Neuronal stem cell (in vitro differentiated cells): Measurements from ENCODE around the gene ZNF12.
"Not testable (repeated sequence)": the region's sequence is repeated elsewhere in the genome, so short reads cannot be mapped to it uniquely, and the experiment has no call there.

Experiments used
- DNase-seq: peaks from one replicate; pipeline ENCODE4 v3.0.0-alpha.2; 2013; ENCODE audit warnings: low spot score
- H2AFZ ChIP-seq: one replicate; pipeline ENCODE4 v1.6.1; 2013; ENCODE audit warnings: mild to moderate bottlenecking, low read length, inconsistent platforms
- H2AK5ac ChIP-seq: 2 replicates; pipeline ENCODE4 v1.6.1; 2013; ENCODE audit warnings: low read depth, mild to moderate bottlenecking, inconsistent platforms, low read length, moderate library complexity, mixed read lengths
- H2BK120ac ChIP-seq: 2 replicates; pipeline ENCODE4 v1.6.1; 2013; ENCODE audit warnings: low read depth, mild to moderate bottlenecking, inconsistent platforms, low read length, moderate library complexity, mixed read lengths
- H2BK12ac ChIP-seq: one replicate; pipeline ENCODE4 v1.6.1; 2013; ENCODE audit warnings: low read length, inconsistent platforms
- H2BK15ac ChIP-seq: 2 replicates; pipeline ENCODE4 v1.6.1; 2013; ENCODE audit warnings: mild to moderate bottlenecking, low read length, inconsistent platforms, mixed read lengths
- H2BK5ac ChIP-seq: one replicate; pipeline ENCODE4 v1.6.1; 2013; ENCODE audit warnings: inconsistent platforms, mild to moderate bottlenecking, low read length, moderate library complexity
- H3K14ac ChIP-seq: one replicate; pipeline ENCODE4 v1.6.1; 2013; ENCODE audit warnings: low read length, inconsistent platforms
- H3K18ac ChIP-seq: 2 replicates; pipeline ENCODE4 v1.6.1; 2013; ENCODE audit warnings: low read length, inconsistent platforms
- H3K23ac ChIP-seq: 2 replicates; pipeline ENCODE4 v1.6.1; 2013; ENCODE audit warnings: low read depth, mild to moderate bottlenecking, mixed read lengths, low read length, inconsistent platforms; ENCODE audit not compliant: poor library complexity
- H3K27ac ChIP-seq: replicated peaks from 3 replicates; pipeline ENCODE4 v1.5.1; 2013; ENCODE audit warnings: low read length, inconsistent platforms
- H3K27me3 ChIP-seq, 3 experiments: 2 replicates each; pipeline ENCODE4 v1.6.1; 2013; ENCODE audit warnings: low read length in 3 of 3, mild to moderate bottlenecking in 2 of 3, inconsistent platforms in 1 of 3, low read depth in 1 of 3, mixed read lengths in 1 of 3, moderate library complexity in 1 of 3; ENCODE audit not compliant: control insufficient read depth in 3 of 3, insufficient read depth in 3 of 3
- H3K36me3 ChIP-seq, 2 donors: replicated peaks in 1 of 2; 2 replicates each; pipeline ENCODE4 v1.6.1; 2013; ENCODE audit warnings: low read length in 2 of 2; ENCODE audit not compliant: control insufficient read depth in 2 of 2, insufficient read depth in 2 of 2
- H3K4ac ChIP-seq: 2 replicates; pipeline ENCODE4 v1.6.1; 2013; ENCODE audit warnings: inconsistent platforms, mild to moderate bottlenecking, low read length, moderate library complexity
- H3K4me1 ChIP-seq, 2 donors: 1 replicate in 1 of 2; 2 replicates in 1 of 2; pipeline ENCODE4 v1.6.1; 2013; ENCODE audit warnings: low read length in 2 of 2, low read depth in 1 of 2; ENCODE audit not compliant: control insufficient read depth in 2 of 2, insufficient read depth in 1 of 2
- H3K4me2 ChIP-seq: one replicate; pipeline ENCODE4 v1.6.1; 2013; ENCODE audit warnings: mild to moderate bottlenecking, low read length, inconsistent platforms; ENCODE audit not compliant: insufficient read depth, poor library complexity, severe bottlenecking
- H3K4me3 ChIP-seq, 2 donors: 2 replicates each; pipeline ENCODE4 v1.5.1; 2013; ENCODE audit warnings: low read length in 2 of 2, mild to moderate bottlenecking in 2 of 2, inconsistent platforms in 1 of 2, moderate library complexity in 1 of 2
- H3K79me1 ChIP-seq: one replicate; pipeline ENCODE4 v1.6.1; 2013; ENCODE audit warnings: low read depth, mild to moderate bottlenecking, inconsistent platforms, low read length, moderate library complexity
- H3K9ac ChIP-seq: one replicate; pipeline ENCODE4 v1.6.1; 2013; ENCODE audit warnings: mild to moderate bottlenecking, low read depth, low read length, inconsistent platforms; ENCODE audit not compliant: poor library complexity
- H3K9me3 ChIP-seq, 2 donors: replicated peaks in 1 of 2; 2 replicates each; pipeline versions ENCODE3 to v1.6.1; 2013; ENCODE audit warnings: low read length in 2 of 2, mild to moderate bottlenecking in 2 of 2, inconsistent platforms in 1 of 2, low read depth in 1 of 2, mixed read lengths in 1 of 2, moderate library complexity in 1 of 2; ENCODE audit not compliant: control insufficient read depth in 2 of 2, insufficient read depth in 1 of 2
- H4K8ac ChIP-seq: one replicate; pipeline ENCODE4 v1.6.1; 2013; ENCODE audit warnings: low read depth, mild to moderate bottlenecking, inconsistent platforms, low read length, moderate library complexity
- H4K91ac ChIP-seq: one replicate; pipeline ENCODE4 v1.6.1; 2013; ENCODE audit warnings: low read length, low read depth, mild to moderate bottlenecking, inconsistent platforms; ENCODE audit not compliant: poor library complexity
- WGBS, 2 donors: extraction: QIAGEN DNeasy Blood & Tissue Kit; methylation state at CpG; one replicate each; pipeline ENCODE4 v1.1.7; 2013; ENCODE audit warnings: missing lambda C conversion rate in 2 of 2, mixed read lengths in 1 of 2; ENCODE audit not compliant: insufficient read length in 2 of 2, insufficient replicate concordance in 1 of 2; ENCODE audit errors: extremely low coverage in 2 of 2; 5-methylcytosine and 5-hydroxymethylcytosine counted together

The ZNF12 gene

GRCh38 chr7:6728893-6729491 is 22.2 kb upstream of the ZNF12 start:
- H2BK12ac ChIP-seq, DNase-seq, H2BK15ac ChIP-seq, H3K4ac ChIP-seq, H2BK5ac ChIP-seq, H3K4me1 ChIP-seq, H3K9me3 ChIP-seq, H3K9ac ChIP-seq, H4K91ac ChIP-seq, H3K27me3 ChIP-seq, H3K27ac ChIP-seq, H3K79me1 ChIP-seq, H2AK5ac ChIP-seq, H3K14ac ChIP-seq, H2BK120ac ChIP-seq: not testable (repeated sequence)
- H3K4me2 ChIP-seq: peak overlapping the region; percentile 58
- H2AFZ ChIP-seq: peak overlapping the region; percentile 95
- peak overlapping the region in 1 of 2 donors; percentile 83 for H3K4me3 ChIP-seq
- no CpG with 5 or more reads among the region's 29 CpGs for WGBS, 2 donors
- H3K36me3 ChIP-seq: peaks cover 4 to 24% of the 10 kb centered on the region in 2 donors
- H3K23ac ChIP-seq: peak overlapping the region; percentile 95
- peak overlapping the region; percentile 24 for H3K18ac ChIP-seq
- H4K8ac ChIP-seq: peak overlapping the region; percentile 89

GRCh38 chr7:6727663-6728062 is 20.9 kb upstream of the ZNF12 start:
- no peak overlapping the region for H4K91ac ChIP-seq
- WGBS, 2 donors: no CpG with 5 or more reads among the region's 3 CpGs
- no peak overlapping the region for H2AK5ac ChIP-seq
- no peak overlapping the region for H2BK5ac ChIP-seq
- no peak overlapping the region for H2BK15ac ChIP-seq
- H3K18ac ChIP-seq: no peak overlapping the region
- peaks cover 6% of the 10 kb centered on the region for H3K79me1 ChIP-seq
- H3K9me3 ChIP-seq: no peaks in the 10 kb centered on the region
- peaks cover 0 to 12% of the 10 kb centered on the region in 2 donors for H3K36me3 ChIP-seq
- no peak overlapping the region for H3K4me2 ChIP-seq
- H3K23ac ChIP-seq: no peak overlapping the region
- no peak overlapping the region for H3K14ac ChIP-seq
- no peak overlapping the region for H2AFZ ChIP-seq
- no peaks in the 10 kb centered on the region for H3K27me3 ChIP-seq
- H3K4me1 ChIP-seq: peaks cover 0 to 3% of the 10 kb centered on the region in 2 donors
- H3K27ac ChIP-seq: no peak overlapping the region
- no peak overlapping the region for H3K4ac ChIP-seq
- H3K4me3 ChIP-seq: no peak overlapping the region
- H3K9ac ChIP-seq: no peak overlapping the region
- no peak overlapping the region for H4K8ac ChIP-seq
- no peak overlapping the region for H2BK120ac ChIP-seq
- no peak overlapping the region for H2BK12ac ChIP-seq
- no peak for DNase-seq

- DNase-seq, H3K14ac ChIP-seq, H4K8ac ChIP-seq, H3K27ac ChIP-seq, H3K23ac ChIP-seq, H2BK5ac ChIP-seq, H2AK5ac ChIP-seq, H3K4me1 ChIP-seq, H2BK15ac ChIP-seq, H3K9ac ChIP-seq, H2BK12ac ChIP-seq, H2BK120ac ChIP-seq, H3K4me3 ChIP-seq, H3K79me1 ChIP-seq, H4K91ac ChIP-seq, H3K27me3 ChIP-seq, H2AFZ ChIP-seq, H3K4ac ChIP-seq, H3K9me3 ChIP-seq, H3K18ac ChIP-seq, H3K4me2 ChIP-seq, H3K36me3 ChIP-seq: not testable (repeated sequence)
- no CpG with 5 or more reads among the region's 5 CpGs for WGBS, 2 donors
Measured at GRCh38 chr7:6726341-6726740, 19.6 kb upstream of the ZNF12 start.

- no peak overlapping the region for H3K4me3 ChIP-seq
- DNase-seq: no peak
- H3K36me3 ChIP-seq: no peaks in the 10 kb centered on the region
- no peak overlapping the region for H3K27ac ChIP-seq
- no peak overlapping the region for H4K91ac ChIP-seq
- no peak overlapping the region for H2BK120ac ChIP-seq
- H3K27me3 ChIP-seq: no peaks in the 10 kb centered on the region
- H3K4me2 ChIP-seq: no peak overlapping the region
- no peaks in the 10 kb centered on the region for H3K9me3 ChIP-seq
- H3K4me1 ChIP-seq: no peaks in the 10 kb centered on the region
- no peak overlapping the region for H2BK15ac ChIP-seq
- no peak overlapping the region for H3K9ac ChIP-seq
- no peak overlapping the region for H4K8ac ChIP-seq
- no peak overlapping the region for H2BK5ac ChIP-seq
- no peak overlapping the region for H3K4ac ChIP-seq
- peaks cover 3% of the 10 kb centered on the region for H3K79me1 ChIP-seq
- no peak overlapping the region for H3K14ac ChIP-seq
- WGBS, 2 donors: no CpG with 5 or more reads among the region's 10 CpGs
- no peak overlapping the region for H2BK12ac ChIP-seq
- no peak overlapping the region for H3K23ac ChIP-seq
- H2AK5ac ChIP-seq: no peak overlapping the region
- H2AFZ ChIP-seq: no peak overlapping the region
- no peak overlapping the region for H3K18ac ChIP-seq
Measured at GRCh38 chr7:6725003-6725402, 18.3 kb upstream of the ZNF12 start.
